Brain microvascular endothelial cell (primary cell): ENCODE data around the gene SHISA9.

Experiments used
- DNase-seq: peaks from one replicate; pipeline ENCODE4 v3.0.0-alpha.2; 2020
- H3K27ac ChIP-seq: fragments of 250-450 bp; sonication (Bioruptor Pico); 2 replicates; pipeline ENCODE4 v1.5.1; 2020; ENCODE audit warnings: mild to moderate bottlenecking, moderate library complexity
- H3K27me3 ChIP-seq: fragments of 250-450 bp; sonication (Bioruptor Pico); replicated peaks from 2 replicates; pipeline ENCODE4 v1.5.1; 2020; ENCODE audit warnings: mild to moderate bottlenecking
- H3K36me3 ChIP-seq: fragments of 250-450 bp; sonication (Bioruptor Pico); replicated peaks from 2 replicates; pipeline ENCODE4 v1.5.1; 2020; ENCODE audit warnings: mild to moderate bottlenecking
- H3K4me3 ChIP-seq: 2 replicates; pipeline ENCODE4 v1.5.1; 2011; ENCODE audit warnings: low read depth, mild to moderate bottlenecking, control low read depth, low read length, moderate library complexity
- in situ Hi-C: cut with HindIII; loops from 2 replicates; pipeline ENCODE4 v1.10.0; 2017; ENCODE audit warnings: low sequenced_read_pairs, low pct_ligation_motif_present
- TF ChIP-seq, protein P1 (sequence below): IDR thresholded peaks from 2 replicates; pipeline ENCODE4 v1.5.1; 2011; ENCODE audit warnings: low read depth, mild to moderate bottlenecking, moderate library complexity, low read length, control low read depth, inconsistent platforms; ENCODE audit errors: missing control alignments

SHISA9 gene

DNA sequence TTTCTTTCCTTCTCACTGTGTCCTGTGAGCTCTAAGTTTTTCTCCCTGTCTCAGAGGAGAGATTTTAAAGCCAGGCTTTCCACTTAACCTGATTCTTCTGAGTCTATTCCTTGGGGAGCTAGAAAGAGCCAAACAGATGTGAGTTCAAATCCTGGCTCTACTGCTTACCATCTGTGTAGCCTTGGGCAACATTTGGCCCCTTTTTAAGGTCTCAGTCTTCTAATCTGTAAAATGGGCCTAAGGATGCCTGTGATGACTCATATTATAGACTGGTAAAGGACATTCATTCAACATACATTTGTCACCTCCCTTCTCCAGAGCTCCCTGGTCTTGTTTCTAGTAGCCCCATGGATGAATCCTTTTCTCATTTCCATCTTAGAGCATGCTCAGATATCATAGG, 304.0 kb downstream of the SHISA9 start:
- TF ChIP-seq, protein P1, sequence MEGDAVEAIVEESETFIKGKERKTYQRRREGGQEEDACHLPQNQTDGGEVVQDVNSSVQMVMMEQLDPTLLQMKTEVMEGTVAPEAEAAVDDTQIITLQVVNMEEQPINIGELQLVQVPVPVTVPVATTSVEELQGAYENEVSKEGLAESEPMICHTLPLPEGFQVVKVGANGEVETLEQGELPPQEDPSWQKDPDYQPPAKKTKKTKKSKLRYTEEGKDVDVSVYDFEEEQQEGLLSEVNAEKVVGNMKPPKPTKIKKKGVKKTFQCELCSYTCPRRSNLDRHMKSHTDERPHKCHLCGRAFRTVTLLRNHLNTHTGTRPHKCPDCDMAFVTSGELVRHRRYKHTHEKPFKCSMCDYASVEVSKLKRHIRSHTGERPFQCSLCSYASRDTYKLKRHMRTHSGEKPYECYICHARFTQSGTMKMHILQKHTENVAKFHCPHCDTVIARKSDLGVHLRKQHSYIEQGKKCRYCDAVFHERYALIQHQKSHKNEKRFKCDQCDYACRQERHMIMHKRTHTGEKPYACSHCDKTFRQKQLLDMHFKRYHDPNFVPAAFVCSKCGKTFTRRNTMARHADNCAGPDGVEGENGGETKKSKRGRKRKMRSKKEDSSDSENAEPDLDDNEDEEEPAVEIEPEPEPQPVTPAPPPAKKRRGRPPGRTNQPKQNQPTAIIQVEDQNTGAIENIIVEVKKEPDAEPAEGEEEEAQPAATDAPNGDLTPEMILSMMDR: no peak
- in situ Hi-C loops: no loop called here
- DNase-seq: no peak
- Histone ChIP-seq H3K4me3 (no peak overlapping the region), H3K27ac (no peak overlapping the region), H3K27me3 (no peaks in the 10 kb centered on the region), H3K36me3 (no peaks in the 10 kb centered on the region)

DNA sequence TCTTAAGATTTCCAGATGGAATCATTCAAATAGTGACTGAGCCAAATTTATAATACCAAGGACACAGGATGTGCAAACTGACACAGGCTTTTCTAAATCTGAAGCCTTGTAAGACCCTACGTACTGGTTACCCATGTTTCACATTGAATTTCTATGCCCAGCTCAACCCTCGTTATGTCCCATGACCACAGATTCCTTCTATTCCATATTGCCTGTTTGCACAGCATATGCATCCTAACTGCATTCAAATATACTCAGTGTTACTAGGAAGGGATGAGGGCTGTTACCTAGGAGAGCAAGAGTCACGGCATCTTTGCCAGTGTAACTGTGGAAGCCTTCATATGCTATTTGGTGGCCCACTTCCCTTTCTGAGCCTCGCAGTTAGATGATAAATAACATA, 305.2 kb downstream of the SHISA9 start:
- DNase-seq: no peak
- TF ChIP-seq, protein P1: no peak
- H3K27ac ChIP-seq: no peak overlapping the region
- no peaks in the 10 kb centered on the region for H3K36me3 ChIP-seq
- no peaks in the 10 kb centered on the region for H3K27me3 ChIP-seq
- H3K4me3 ChIP-seq: no peak overlapping the region
- in situ Hi-C loops: no loop called here

DNA sequence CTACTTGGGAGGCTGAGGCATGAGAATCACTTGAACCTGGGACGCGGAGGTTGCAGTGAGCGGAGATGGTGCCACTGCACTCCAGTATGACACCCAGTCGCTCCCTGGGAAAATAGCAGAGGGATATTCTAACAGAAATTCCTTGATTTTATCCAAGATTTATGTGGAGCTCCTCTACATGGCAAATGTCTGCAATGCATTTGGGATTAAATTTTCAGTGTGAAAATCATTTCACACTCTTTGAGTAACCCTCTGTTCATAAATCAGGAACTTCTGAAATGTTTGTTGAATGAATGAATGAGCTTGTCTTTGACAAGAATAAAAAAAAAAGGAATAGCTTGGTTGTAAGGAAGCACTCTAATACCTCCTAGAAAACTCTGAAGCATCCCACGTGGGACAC, 305.8 kb downstream of the SHISA9 start:
- H3K27ac ChIP-seq: no peak overlapping the region
- no peaks in the 10 kb centered on the region for H3K36me3 ChIP-seq
- no peak overlapping the region for H3K4me3 ChIP-seq
- DNase-seq: no peak
- in situ Hi-C loops: no loop called here
- no peaks in the 10 kb centered on the region for H3K27me3 ChIP-seq
- TF ChIP-seq, protein P1: no peak

DNA sequence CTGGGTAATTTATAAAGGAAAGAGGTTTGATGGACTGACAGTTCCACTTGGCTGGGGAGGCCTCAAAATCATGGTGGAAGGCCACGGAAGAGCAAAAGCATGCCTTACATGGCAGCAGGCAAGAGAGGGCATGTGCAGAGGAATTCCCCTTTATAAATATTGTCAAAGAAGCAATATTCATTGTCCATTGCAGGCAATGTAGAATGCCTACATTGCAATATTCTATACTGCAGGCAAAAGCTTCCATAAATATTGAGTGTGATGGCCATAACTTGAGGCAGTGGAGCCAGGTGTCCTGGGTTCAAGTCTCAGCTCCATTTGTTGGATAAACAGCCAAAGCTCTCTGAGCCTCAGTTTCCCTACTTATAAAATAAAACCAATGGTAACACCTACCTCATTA, 322.3 kb downstream of the SHISA9 start:
- no peak overlapping the region for H3K4me3 ChIP-seq
- H3K27ac ChIP-seq: no peak overlapping the region
- no peak for DNase-seq
- TF ChIP-seq, protein P1: no peak
- in situ Hi-C loops: no loop called here
- no peaks in the 10 kb centered on the region for H3K36me3 ChIP-seq
- no peaks in the 10 kb centered on the region for H3K27me3 ChIP-seq

DNA sequence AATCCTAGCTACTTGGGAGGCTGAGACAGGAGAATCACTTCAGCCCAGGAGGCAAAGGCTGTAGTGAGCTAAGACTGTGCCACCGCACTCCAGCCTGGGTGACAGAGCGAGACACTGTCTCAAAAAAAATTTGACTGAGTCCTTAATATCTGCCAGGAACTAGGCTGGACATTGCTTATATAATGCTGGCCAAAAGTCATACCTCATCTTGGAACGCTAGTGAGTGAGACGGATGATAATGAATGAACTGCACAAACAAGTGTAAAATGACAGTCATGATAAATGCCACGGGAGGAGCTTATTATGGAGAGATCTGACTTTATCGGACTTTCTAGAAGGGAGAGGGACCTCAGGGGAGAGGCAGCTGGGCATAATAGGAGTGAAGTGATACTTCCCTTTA, 327.6 kb downstream of the SHISA9 start:
- Histone ChIP-seq H3K27me3 (no peaks in the 10 kb centered on the region), H3K36me3 (no peaks in the 10 kb centered on the region), H3K4me3 (no peak overlapping the region), H3K27ac (no peak overlapping the region)
- TF ChIP-seq, protein P1: no peak
- DNase-seq: no peak
- in situ Hi-C loops: no loop called here

DNA sequence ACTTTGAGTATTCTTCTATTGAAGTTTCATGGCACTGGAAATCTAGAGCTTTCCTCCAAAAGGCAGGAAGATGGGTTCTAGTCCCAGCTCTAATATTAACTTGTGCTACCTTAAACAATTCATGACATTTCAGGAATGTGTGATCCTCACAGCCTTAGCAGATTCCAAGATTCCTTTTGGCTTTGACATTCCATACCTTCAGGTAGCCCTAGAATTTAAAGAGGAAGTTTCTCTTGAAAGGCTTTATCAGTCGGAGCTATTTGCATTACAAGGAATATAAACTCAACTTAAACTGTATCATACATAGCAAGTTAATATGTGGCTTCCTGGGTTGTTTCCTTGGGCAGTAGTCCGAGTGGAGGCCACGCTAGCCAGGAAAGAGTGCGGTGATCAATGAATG, 330.0 kb downstream of the SHISA9 start:
- Histone ChIP-seq H3K36me3 (no peaks in the 10 kb centered on the region), H3K27ac (no peak overlapping the region), H3K27me3 (no peaks in the 10 kb centered on the region), H3K4me3 (no peak overlapping the region)
- DNase-seq: no peak
- TF ChIP-seq, protein P1: no peak
- in situ Hi-C loops: no loop called here
